Measurements from ENCODE around the gene PGRMC1. TPM values are rescaled to one million over a fixed set of nuclear protein-coding genes. Genes with fewer than 3 reads are reported as not detected.
"Not testable (repeated sequence)": the region's sequence is repeated elsewhere in the genome, so short reads cannot be mapped to it uniquely, and the experiment has no call there.

Gene PGRMC1
- total RNA-seq: 60.3 TPM

DNA sequence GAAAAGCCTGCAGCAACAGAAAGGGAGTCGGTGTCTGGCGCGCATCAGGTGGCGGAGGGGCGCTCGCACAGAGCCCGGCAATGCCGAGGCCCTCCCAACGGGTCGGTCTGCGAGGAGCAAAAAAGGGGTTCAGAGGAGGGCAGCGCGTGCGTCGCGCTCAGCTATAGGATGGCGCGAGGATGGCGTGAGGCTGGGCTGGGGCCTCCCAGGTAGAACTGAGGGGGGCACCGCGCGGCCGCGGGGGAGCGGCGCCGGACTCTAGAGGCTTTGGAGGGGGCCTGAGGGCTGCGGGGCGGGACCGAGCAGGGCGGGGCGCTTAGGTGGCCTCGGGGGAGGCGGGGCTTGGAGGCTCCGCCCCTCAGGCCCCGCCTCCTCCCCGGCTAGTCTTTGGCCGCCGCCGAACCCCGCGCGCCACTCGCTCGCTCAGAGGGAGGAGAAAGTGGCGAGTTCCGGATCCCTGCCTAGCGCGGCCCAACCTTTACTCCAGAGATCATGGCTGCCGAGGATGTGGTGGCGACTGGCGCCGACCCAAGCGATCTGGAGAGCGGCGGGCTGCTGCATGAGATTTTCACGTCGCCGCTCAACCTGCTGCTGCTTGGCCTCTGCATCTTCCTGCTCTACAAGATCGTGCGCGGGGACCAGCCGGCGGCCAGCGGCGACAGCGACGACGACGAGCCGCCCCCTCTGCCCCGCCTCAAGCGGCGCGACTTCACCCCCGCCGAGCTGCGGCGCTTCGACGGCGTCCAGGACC, at the start of gene PGRMC1:
PGRMC1 (plus strand) TSS at position 414 of the 751 bp plus-strand sequence; CDS start at position 493, 79 bp downstream.
- peak; percentile 60 to 84 (median 78) for DNase-seq (ENCODE audit: low read depth in 2 of 3, low spot score in 2 of 3)

GRCh38 chrX:119186763-119187162, 49.3 kb upstream of the PGRMC1 start:
- DNase-seq (ENCODE audit: low read depth in 2 of 3, low spot score in 2 of 3): no peak

- no peak for DNase-seq (ENCODE audit: low read depth in 2 of 3, low spot score in 2 of 3)
Measured at GRCh38 chrX:119187298-119187697, 48.8 kb upstream of the PGRMC1 start.

- no peak for DNase-seq (ENCODE audit: low read depth in 2 of 3, low spot score in 2 of 3)
Measured at GRCh38 chrX:119189115-119189514, 47.0 kb upstream of the PGRMC1 start.

- no peak for DNase-seq (ENCODE audit: low read depth in 2 of 3, low spot score in 2 of 3)
Measured at GRCh38 chrX:119189595-119189994, 46.5 kb upstream of the PGRMC1 start.

DNA sequence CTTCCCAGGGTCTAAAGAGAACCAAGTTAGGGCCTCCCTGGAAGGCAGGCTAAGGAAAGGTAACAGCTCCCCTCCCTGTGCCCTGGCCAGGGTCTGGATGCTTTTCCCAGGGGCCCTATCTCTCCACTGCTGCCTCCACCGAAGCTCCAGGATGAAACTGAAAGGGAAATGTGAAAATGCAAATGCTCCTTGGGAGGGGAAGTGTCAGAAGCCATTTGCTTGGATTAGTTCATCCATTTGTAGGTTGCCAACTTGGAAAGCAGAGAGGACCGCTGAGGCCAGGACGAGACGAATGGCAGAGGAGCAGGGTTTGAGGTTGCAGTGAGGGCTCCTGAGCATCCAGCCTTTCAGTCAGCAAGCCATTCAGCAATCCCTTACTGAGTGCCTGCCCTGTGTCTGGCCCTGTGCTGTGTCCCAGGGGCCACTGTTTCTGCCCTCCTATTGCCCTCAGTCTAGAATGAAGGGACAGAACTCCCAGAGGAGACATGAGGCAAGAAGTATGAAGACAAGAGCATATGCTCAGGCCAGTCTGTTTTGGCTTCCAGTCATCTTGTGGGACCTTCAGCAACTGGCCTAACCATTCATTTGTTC, 45.9 kb upstream of the PGRMC1 start:
- DNase-seq (ENCODE audit: low read depth in 2 of 3, low spot score in 2 of 3): no peak

DNA sequence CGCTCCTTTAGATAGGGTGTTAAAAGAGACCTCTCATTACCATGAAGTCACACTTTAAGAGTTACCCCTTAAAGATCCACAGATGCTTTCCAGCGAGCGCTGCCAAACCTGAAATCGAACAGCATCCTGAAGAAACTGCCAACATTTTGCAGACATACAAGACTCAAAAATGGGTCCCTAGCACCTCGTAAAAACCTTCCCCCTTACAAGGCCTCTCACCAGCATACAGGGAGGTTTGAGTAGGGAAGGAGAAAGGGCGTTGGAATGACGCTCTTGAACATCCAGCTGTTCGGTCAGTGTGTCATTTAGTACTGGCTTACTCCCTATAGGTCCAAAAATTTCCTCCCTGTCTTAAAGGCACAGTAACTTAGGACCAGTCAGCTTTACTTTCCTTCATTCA, 45.3 kb upstream of the PGRMC1 start:
- no peak for DNase-seq (ENCODE audit: low read depth in 2 of 3, low spot score in 2 of 3)

DNA sequence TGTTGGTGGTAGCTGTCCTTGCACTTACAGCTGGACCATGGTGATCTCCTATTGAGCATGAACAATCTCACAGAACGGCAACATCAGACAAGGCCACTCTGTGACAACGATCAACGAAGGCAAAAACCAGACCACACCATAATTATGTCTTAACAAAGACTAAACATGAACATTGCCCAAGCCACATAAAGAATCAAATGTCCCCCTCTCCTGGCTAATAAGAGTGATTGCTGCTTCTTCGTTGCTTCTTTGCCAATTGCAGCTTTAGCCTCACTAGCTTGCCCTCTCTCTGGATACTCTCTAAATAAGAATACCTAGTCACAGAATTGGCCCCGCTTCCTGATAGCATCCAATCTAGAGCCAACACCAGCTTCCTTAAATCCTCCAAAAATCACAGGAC, 41.5 kb upstream of the PGRMC1 start:
- peak in 1 of 3 donors; percentile 41 for DNase-seq (ENCODE audit: low read depth in 2 of 3, low spot score in 2 of 3)

GRCh38 chrX:119201570-119201969, 34.5 kb upstream of the PGRMC1 start:
- no peak for DNase-seq (ENCODE audit: low read depth in 2 of 3, low spot score in 2 of 3)

- no peak for DNase-seq (ENCODE audit: low read depth in 2 of 3, low spot score in 2 of 3)
Measured at GRCh38 chrX:119206203-119206602, 29.9 kb upstream of the PGRMC1 start.

DNA sequence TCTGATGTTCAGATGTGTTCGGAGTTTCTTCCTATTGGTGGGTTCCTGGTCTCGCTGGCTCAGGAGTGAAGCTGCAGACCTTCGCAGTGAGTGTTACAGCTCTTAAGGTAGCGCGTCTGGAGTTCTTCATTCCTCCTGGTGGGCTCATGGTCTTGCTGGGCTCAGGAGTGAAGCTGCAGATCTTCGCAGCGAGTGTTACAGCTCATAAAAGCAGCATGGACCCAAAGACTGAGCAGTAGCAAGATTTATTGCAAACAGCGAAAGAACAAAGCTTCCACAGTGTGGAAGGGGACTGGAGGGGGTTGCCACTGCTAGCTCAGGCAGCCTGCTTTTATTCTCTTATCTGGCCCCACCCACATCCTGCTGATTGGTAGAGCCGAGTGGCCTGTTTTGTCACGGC, 28.6 kb upstream of the PGRMC1 start:
- DNase-seq (ENCODE audit: low read depth in 2 of 3, low spot score in 2 of 3): not testable (repeated sequence)

DNA sequence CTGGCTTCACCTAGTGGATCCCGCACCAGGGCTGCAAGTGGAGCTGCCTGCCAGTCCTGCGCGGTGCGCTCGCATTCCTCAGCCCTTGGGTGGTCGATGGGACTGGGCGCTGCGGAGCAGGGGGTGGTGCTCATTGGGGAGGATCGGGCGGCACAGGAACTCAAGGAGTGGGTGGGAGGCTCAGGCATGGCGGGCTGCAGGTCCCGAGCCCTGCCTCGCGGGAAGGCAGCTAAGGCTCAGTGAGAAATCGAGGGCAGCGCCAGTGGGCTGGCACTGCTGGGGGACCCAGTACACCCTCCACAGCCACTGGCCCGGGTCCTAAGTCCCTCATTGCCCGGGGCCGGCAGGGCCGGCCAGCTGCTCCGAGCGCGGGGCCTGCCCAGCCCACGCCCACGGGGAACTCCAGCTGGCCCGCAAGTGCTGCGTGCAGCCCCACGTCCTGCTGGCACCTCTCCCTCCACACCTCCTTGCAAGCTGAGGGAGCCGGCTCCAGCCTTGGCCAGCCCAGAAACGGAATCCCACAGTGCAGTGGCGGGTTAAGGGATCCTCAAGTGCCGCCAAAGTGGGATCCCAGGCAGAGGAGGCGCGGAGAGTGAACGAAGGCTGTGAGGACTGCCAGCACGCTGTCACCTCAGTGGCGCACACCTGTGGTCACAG, 27.6 kb upstream of the PGRMC1 start:
- DNase-seq (ENCODE audit: low read depth in 2 of 3, low spot score in 2 of 3): no peak

DNA sequence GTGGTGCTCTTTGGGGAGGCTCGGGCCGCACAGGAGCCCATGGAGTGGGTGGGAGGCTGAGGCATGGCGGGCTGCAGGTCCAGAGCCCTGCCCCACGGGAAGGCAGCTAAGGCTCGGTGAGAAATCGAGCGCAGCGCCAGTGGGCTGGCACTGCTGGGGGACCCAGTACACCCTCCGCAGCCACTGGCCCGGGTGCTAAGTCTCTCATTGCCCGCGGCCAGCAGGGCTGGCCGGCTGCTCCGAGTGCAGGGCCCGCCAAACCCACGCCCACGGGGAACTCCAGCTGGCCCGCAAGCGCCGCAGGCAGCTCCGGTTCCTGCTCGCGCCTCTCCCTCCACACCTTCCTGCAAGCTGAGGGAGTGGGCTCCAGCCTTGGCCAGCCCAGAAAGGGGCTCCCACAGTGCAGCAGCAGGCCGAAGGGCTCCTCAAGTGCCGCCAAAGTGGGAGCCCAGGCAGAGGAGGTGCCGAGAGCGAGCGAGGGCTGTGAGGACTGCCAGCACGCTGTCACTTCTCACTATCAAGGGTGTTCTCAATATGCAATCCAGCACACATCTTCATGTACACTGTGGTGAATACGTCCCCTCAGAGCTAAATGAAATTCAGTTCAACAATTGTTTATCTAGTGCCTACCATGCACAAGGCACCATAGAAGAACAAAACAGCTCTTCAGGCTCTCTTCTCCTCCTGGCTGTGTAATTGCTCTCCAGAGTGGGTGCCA, 25.0 kb upstream of the PGRMC1 start:
- not testable (repeated sequence) for DNase-seq (ENCODE audit: low read depth in 2 of 3, low spot score in 2 of 3)

- no peak for DNase-seq (ENCODE audit: low read depth in 2 of 3, low spot score in 2 of 3)
Measured at GRCh38 chrX:119211649-119212014, 24.5 kb upstream of the PGRMC1 start.

DNA sequence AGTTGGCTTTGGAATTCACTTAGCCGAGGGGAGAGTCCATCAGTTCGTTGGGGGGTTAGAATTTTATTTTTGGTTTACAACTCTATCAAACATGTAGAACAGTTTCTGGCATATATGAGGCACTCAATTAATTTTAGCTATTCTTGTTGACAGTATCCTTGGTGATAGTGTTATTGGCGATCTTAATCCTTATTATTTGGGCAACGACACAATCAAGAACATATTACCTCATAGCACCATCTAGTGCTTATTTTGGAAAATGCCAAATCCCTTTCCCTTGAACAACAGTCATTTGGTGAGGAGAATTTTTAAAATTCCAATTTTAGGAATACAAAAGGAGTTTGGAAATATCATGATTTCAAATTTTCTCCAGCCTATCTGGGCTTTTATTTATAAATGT, 17.9 kb upstream of the PGRMC1 start:
- peak in 1 of 3 donors; percentile 9 for DNase-seq (ENCODE audit: low read depth in 2 of 3, low spot score in 2 of 3)

DNA sequence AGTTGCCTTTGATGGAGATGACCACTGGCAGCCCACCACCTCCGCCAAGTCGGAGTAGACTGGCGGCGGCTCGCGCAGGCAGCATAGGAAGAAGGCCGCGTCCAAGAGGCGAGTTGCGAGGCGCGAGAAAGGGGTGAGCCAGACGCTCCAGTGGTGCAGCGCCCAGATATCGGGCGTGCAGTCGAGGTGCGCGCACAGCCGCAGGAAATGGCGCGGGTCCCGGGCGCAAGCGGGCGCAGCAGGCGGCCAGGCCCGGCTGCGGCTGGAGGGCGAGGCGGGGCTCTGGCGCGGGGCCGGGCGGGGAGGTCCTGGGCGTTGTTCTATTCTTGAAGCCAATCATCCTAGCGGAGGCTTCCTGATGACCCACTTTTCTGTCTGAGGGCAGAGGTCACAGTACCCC, 13.2 kb upstream of the PGRMC1 start:
- no peak for DNase-seq (ENCODE audit: low read depth in 2 of 3, low spot score in 2 of 3)

- no peak for DNase-seq (ENCODE audit: low read depth in 2 of 3, low spot score in 2 of 3)
Measured at GRCh38 chrX:119223783-119224182, 12.3 kb upstream of the PGRMC1 start.

DNA sequence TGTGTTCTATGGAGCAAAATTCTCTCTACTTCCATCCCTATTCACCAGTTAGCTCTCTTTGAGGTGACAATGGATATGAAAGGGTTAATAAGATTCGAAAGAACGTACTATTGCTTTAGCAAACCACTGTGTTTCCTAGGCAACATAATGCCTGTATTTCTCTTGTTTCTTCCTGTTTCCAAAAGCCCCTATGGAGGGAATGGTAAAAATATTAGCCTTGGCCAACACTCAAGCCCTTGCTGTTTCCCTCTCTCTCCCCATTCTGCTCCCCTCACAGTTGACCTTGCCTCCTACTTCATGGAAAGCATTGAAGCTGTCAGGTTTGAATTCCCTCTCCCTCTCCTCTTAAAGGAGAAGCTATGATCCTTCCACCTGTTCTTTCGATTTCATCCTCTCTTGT, 9.6 kb upstream of the PGRMC1 start:
- peak in 2 of 3 donors; percentile 13 to 52 for DNase-seq (ENCODE audit: low read depth in 2 of 3, low spot score in 2 of 3)

DNA sequence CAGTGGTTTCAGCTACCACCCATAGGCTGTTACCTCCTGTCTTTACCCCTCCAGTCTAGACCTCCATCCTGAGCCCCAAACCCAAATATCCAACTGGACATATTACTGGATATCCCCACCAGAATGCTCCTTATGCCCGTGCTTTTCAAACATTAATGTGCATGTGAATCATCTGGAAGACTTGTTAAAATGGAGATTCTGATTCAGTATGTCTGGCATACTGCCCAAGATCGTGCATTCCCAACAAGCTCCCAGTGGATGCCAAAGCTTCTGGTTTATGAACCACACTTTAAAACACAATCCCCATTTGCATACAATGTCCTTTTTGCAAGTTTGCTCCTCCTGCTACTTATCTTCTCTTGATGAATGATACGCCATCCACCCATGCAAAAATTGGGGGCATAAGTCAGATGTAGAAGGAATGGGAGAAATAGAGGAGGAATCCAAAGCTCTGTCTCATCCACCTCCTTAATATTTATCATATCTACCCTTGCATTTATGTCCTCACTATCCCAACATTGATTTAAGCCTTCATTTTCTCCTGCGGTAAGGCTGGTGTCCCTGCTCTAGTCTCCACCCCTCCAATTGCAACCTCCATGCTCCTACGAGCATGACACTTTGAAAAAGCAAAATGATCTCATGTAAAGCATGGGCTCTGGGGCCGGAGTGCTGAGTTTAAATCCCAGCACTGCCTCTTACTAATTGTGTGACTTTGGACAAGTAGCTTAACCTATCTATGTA, 7.4 kb upstream of the PGRMC1 start:
- no peak for DNase-seq (ENCODE audit: low read depth in 2 of 3, low spot score in 2 of 3)

GRCh38 chrX:119229253-119229615, 6.9 kb upstream of the PGRMC1 start:
- DNase-seq (ENCODE audit: low read depth in 2 of 3, low spot score in 2 of 3): no peak

DNA sequence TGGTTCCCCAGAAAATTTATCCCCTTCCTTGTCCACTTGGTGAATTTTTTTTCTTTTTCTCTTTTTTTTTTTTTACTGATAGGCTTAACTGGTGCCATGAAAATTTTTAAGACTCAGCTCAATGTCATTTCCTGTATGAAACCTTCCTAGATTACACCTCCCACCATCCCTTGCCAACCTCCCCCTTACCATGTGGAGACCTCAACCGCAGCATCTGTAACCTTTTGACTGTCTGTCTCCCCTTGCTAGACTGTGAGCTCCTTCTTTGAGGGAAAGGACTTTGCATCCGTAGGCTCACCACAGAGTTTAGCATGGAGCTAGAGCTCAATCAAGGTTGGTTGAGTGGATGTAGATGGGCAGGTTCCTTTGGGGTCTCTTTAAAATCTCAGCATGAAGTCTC, 5.2 kb upstream of the PGRMC1 start:
- DNase-seq (ENCODE audit: low read depth in 2 of 3, low spot score in 2 of 3): no peak

Measured in hematopoietic multipotent progenitor cell (in vitro differentiated cells).